Vagina (tissue), 2 donors: Measurements from ENCODE around the gene PSKH1.

Experiments used
- CTCF ChIP-seq, 3 experiments: fragments of 450-650 bp in 2 of 3; fragments of 200-600 bp in 1 of 3; sonication (generic) in 1 of 3; IDR thresholded peaks; one replicate each; pipeline ENCODE4 v1.5.1; 2017 to 2019; ENCODE audit warnings: antibody characterized with exemption in 3 of 3, mild to moderate bottlenecking in 2 of 3, moderate library complexity in 2 of 3
- POLR2A ChIP-seq, 2 donors: fragments of 450-650 bp; IDR thresholded peaks; one replicate each; pipeline ENCODE4 v1.6.1; 2017; ENCODE audit warnings: antibody characterized with exemption in 2 of 2, mild to moderate bottlenecking in 2 of 2, moderate library complexity in 2 of 2

- TF ChIP-seq CTCF (IDR thresholded peaks at IDR 0.05) (no peak), POLR2A (IDR thresholded peaks at IDR 0.05) (no peak)
Observed at GRCh38 chr16:67869653-67870052, 23.4 kb upstream of the PSKH1 start.
